Fibroblast of lung (primary cell): ENCODE measurements around the gene MCTP1. TPM values are rescaled to one million over a fixed set of nuclear protein-coding genes. Genes with fewer than 3 reads are reported as not detected.

Experiments used
- DNase-seq, 2 donors: peaks; one replicate each; pipeline versions ENCODE4 v3.0.0 to v3.0.0-alpha.2; 2010; ENCODE audit warnings: low read depth in 2 of 2
- H2AFZ ChIP-seq: 2 replicates; pipeline ENCODE4 v1.5.1; 2012; ENCODE audit warnings: low read length, control low read depth, inconsistent platforms
- H3K27ac ChIP-seq: 2 replicates; pipeline ENCODE4 v1.5.1; 2011; ENCODE audit warnings: low read length, control low read depth; ENCODE audit not compliant: insufficient read depth
- H3K27me3 ChIP-seq: 2 replicates; pipeline ENCODE4 v1.5.1; 2011; ENCODE audit warnings: mild to moderate bottlenecking, low read length; ENCODE audit not compliant: control insufficient read depth, insufficient read depth
- H3K36me3 ChIP-seq: 2 replicates; pipeline ENCODE4 v1.5.1; 2011; ENCODE audit warnings: low read length; ENCODE audit not compliant: control insufficient read depth, insufficient read depth
- H3K4me1 ChIP-seq: 2 replicates; pipeline ENCODE4 v1.5.1; 2011; ENCODE audit warnings: low read length; ENCODE audit not compliant: control insufficient read depth, insufficient read depth; ENCODE audit errors: extremely low read depth
- H3K4me2 ChIP-seq: 2 replicates; pipeline ENCODE4 v1.5.1; 2011; ENCODE audit warnings: low read length, control low read depth; ENCODE audit not compliant: insufficient read depth; ENCODE audit errors: extremely low read depth
- H3K4me3 ChIP-seq, 4 experiments: fragments of 200-600 bp in 1 of 4; sonication (generic) in 1 of 4; replicated peaks in 1 of 4; 2 replicates each; pipeline ENCODE4 v1.5.1; 2011 to 2016; ENCODE audit warnings: low read length in 4 of 4, low read depth in 3 of 4, mild to moderate bottlenecking in 3 of 4, control low read depth in 2 of 4, inconsistent platforms in 1 of 4, mixed read lengths in 1 of 4; ENCODE audit not compliant: insufficient read depth in 1 of 4; ENCODE audit errors: control extremely low read depth in 1 of 4
- H3K79me2 ChIP-seq: 2 replicates; pipeline ENCODE4 v1.5.1; 2012; ENCODE audit warnings: mild to moderate bottlenecking, low read length, inconsistent platforms; ENCODE audit not compliant: control insufficient read depth, insufficient read depth
- H3K9ac ChIP-seq: 2 replicates; pipeline ENCODE4 v1.5.1; 2011; ENCODE audit warnings: mild to moderate bottlenecking, low read length, control low read depth; ENCODE audit not compliant: insufficient read depth
- H3K9me3 ChIP-seq: 2 replicates; pipeline ENCODE4 v1.5.1; 2012; ENCODE audit warnings: low read depth, low read length; ENCODE audit not compliant: control insufficient read depth, insufficient read depth
- H4K20me1 ChIP-seq: 2 replicates; pipeline ENCODE4 v1.5.1; 2011; ENCODE audit warnings: low read length; ENCODE audit not compliant: control insufficient read depth, insufficient read depth; ENCODE audit errors: extremely low read depth
- EZH2 ChIP-seq: IDR thresholded peaks from 2 replicates; pipeline ENCODE4 v1.5.1; 2012; ENCODE audit warnings: low read length, control low read depth, mild to moderate bottlenecking; ENCODE audit errors: missing control alignments
- polyA plus RNA-seq, 2 donors: library from polyadenylated mRNA; depleted of rRNA in 1 of 2; stranded (reverse) in 1 of 2; unstranded in 1 of 2; fragments of >200 nt; gene quantifications; 2 replicates each; pipeline ENCODE4 v1.2.1, GENCODE V29; 2011 to 2012; ENCODE audit warnings: missing spikeins in 1 of 2
- total RNA-seq: library from RNA; depleted of rRNA; stranded (reverse); fragments of >200 nt; gene quantifications from 2 replicates; pipeline ENCODE4 v1.2.1, GENCODE V29; 2014
- TF ChIP-seq, protein P1 (sequence below), 2 donors: IDR thresholded peaks in 1 of 2; conservative IDR thresholded peaks in 1 of 2; 1 replicate in 1 of 2; 2 replicates in 1 of 2; pipeline ENCODE4 v1.5.1; 2011 to 2012; ENCODE audit warnings: low read length in 2 of 2, control low read depth in 1 of 2, inconsistent platforms in 1 of 2, low read depth in 1 of 2, mild to moderate bottlenecking in 1 of 2

MCTP1 gene
- total and polyA plus RNA-seq, 2 donors (not counting 1 experiment from before 2014, with no cell fraction given) = 0.78 to 7.9 TPM

DNA sequence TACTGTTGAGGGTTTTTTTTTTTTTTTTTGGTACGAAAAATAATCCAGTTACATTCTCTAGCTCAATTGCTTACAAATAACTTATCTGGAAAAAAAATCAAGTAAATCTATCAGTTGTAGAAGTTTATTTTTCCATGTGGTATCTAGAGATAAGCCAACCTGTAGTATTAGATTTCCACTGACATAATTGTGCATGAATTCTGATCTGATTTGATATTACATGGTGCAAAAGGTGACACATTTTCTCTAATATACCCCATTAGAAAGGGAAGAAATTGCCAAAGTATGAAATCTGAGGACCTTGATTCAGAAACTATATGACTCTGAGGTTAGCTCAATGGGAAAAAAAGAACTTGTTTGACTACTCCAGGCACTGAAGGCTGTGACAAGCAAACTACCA, 524.9 kb downstream of the MCTP1 start:
- TF ChIP-seq EZH2 = no peak
- TF ChIP-seq, protein P1, sequence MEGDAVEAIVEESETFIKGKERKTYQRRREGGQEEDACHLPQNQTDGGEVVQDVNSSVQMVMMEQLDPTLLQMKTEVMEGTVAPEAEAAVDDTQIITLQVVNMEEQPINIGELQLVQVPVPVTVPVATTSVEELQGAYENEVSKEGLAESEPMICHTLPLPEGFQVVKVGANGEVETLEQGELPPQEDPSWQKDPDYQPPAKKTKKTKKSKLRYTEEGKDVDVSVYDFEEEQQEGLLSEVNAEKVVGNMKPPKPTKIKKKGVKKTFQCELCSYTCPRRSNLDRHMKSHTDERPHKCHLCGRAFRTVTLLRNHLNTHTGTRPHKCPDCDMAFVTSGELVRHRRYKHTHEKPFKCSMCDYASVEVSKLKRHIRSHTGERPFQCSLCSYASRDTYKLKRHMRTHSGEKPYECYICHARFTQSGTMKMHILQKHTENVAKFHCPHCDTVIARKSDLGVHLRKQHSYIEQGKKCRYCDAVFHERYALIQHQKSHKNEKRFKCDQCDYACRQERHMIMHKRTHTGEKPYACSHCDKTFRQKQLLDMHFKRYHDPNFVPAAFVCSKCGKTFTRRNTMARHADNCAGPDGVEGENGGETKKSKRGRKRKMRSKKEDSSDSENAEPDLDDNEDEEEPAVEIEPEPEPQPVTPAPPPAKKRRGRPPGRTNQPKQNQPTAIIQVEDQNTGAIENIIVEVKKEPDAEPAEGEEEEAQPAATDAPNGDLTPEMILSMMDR (conservative IDR thresholded peaks at IDR 0.05 in 1 of 2, IDR thresholded peaks at IDR 0.05 in 1 of 2; ENCODE audit: low read depth in 1 of 2, low read length in 2 of 2) = no peak
- no peaks in the 10 kb centered on the region for H3K4me1 ChIP-seq
- H3K79me2 ChIP-seq = no peaks in the 10 kb centered on the region
- no peaks in the 10 kb centered on the region for H3K36me3 ChIP-seq
- no peaks in the 10 kb centered on the region for H3K27me3 ChIP-seq
- H4K20me1 ChIP-seq = no peaks in the 10 kb centered on the region
- H3K4me3 ChIP-seq = no peak overlapping the region
- H3K9me3 ChIP-seq = no peaks in the 10 kb centered on the region
- H3K4me2 ChIP-seq = no peak overlapping the region
- H2AFZ ChIP-seq = no peak overlapping the region
- DNase-seq = no peak
- no peak overlapping the region for H3K27ac ChIP-seq
- H3K9ac ChIP-seq = no peak overlapping the region

DNA sequence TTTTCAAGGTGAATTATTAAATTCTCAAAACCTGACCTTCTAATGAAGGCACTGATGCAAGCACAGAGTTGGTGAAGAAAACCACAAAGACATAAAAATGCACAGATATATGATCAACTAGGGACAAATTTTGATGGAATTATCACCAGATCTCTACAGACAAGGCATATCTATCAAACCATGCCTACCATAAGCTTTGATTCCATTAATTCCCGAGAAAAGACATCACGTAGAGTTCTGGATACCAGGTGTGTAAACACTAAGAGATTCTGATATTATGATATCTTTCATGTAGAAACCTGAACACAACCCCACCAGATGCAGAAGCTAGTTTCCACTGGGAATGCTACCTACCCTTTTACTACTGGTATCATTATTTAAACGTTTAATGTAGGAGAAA, 525.9 kb downstream of the MCTP1 start:
- Histone ChIP-seq H3K4me2 (no peak overlapping the region), H3K79me2 (no peaks in the 10 kb centered on the region), H3K9me3 (no peaks in the 10 kb centered on the region), H2AFZ (no peak overlapping the region), H3K27ac (no peak overlapping the region), H4K20me1 (no peaks in the 10 kb centered on the region), H3K4me1 (no peaks in the 10 kb centered on the region), H3K36me3 (no peaks in the 10 kb centered on the region), H3K9ac (no peak overlapping the region), H3K4me3 (no peak overlapping the region), H3K27me3 (no peaks in the 10 kb centered on the region)
- TF ChIP-seq, protein P1 (conservative IDR thresholded peaks at IDR 0.05 in 1 of 2, IDR thresholded peaks at IDR 0.05 in 1 of 2; ENCODE audit: low read depth in 1 of 2, low read length in 2 of 2) = no peak
- DNase-seq = no peak

DNA sequence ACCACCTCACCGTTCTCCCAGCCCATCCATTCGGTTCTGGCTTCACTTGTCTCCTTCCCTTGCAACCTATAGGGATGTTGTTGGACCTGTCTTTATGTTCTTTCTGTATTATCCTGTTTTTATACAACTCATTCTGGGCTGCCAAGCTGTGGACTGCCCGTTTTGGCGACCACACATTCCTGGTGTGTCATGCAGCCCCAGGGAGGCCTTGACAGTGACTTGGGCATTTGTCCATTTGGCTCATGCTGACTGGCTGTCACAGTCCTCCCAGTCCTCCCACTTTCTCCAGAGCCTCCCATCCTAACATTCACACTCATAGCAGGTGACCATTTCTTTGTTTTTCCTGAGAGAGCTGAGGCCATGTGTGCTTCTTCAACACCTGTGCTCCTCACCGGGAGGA, 530.1 kb downstream of the MCTP1 start:
- TF ChIP-seq, protein P1 (conservative IDR thresholded peaks at IDR 0.05 in 1 of 2, IDR thresholded peaks at IDR 0.05 in 1 of 2; ENCODE audit: low read depth in 1 of 2, low read length in 2 of 2) = no peak
- no peak for TF ChIP-seq EZH2
- H3K4me2 ChIP-seq = no peak overlapping the region
- H4K20me1 ChIP-seq = no peaks in the 10 kb centered on the region
- no peak for DNase-seq
- H3K79me2 ChIP-seq = no peaks in the 10 kb centered on the region
- H3K27me3 ChIP-seq = no peaks in the 10 kb centered on the region
- no peak overlapping the region for H3K4me3 ChIP-seq
- H3K36me3 ChIP-seq = no peaks in the 10 kb centered on the region
- H3K27ac ChIP-seq = no peak overlapping the region
- no peak overlapping the region for H3K9ac ChIP-seq
- H2AFZ ChIP-seq = no peak overlapping the region
- H3K4me1 ChIP-seq = no peaks in the 10 kb centered on the region
- H3K9me3 ChIP-seq = no peaks in the 10 kb centered on the region
